Spleen (tissue), 11 donors: ENCODE measurements around the gene RAB11FIP4. TPM values are rescaled to one million over a fixed set of nuclear protein-coding genes. Genes with fewer than 3 reads are reported as not detected.

Source experiments
- DNase-seq: peaks from one replicate; pipeline ENCODE4 v3.0.0-alpha.2; 2020
- H3K27ac ChIP-seq, 8 donors: fragments of 200-600 bp; sonication (generic) in 7 of 8; 1 replicate in 4 of 8; 2 replicates in 4 of 8; pipeline versions ENCODE4 v1.5.0 to v1.8.0; 2016 to 2021; ENCODE audit warnings: inconsistent platforms in 4 of 8, mild to moderate bottlenecking in 4 of 8, moderate library complexity in 1 of 8
- H3K27me3 ChIP-seq, 7 donors: fragments of 200-600 bp; sonication (generic) in 6 of 7; replicated peaks in 1 of 7; 1 replicate in 4 of 7; 2 replicates in 3 of 7; pipeline versions ENCODE4 v1.5.0 to v1.8.0; 2016 to 2021; ENCODE audit warnings: inconsistent platforms in 3 of 7, mild to moderate bottlenecking in 1 of 7
- H3K36me3 ChIP-seq, 6 donors: fragments of 200-600 bp; sonication (generic) in 5 of 6; 1 replicate in 4 of 6; 2 replicates in 2 of 6; pipeline versions ENCODE4 v1.5.0 to v1.8.0; 2016 to 2021; ENCODE audit warnings: inconsistent platforms in 2 of 6
- H3K4me1 ChIP-seq, 6 donors: fragments of 200-600 bp; sonication (generic) in 5 of 6; 1 replicate in 3 of 6; 2 replicates in 3 of 6; pipeline versions ENCODE4 v1.5.0 to v1.8.0; 2016 to 2021; ENCODE audit warnings: inconsistent platforms in 3 of 6
- H3K4me3 ChIP-seq, 8 donors: fragments of 200-600 bp; sonication (generic) in 7 of 8; 1 replicate in 4 of 8; 2 replicates in 4 of 8; pipeline versions ENCODE4 v1.5.0 to v1.8.0; 2016 to 2021; ENCODE audit warnings: inconsistent platforms in 4 of 8, mild to moderate bottlenecking in 4 of 8, moderate library complexity in 2 of 8
- H3K9me3 ChIP-seq, 8 donors: fragments of 200-600 bp; sonication (generic) in 7 of 8; 1 replicate in 4 of 8; 2 replicates in 4 of 8; pipeline versions ENCODE4 v1.5.0 to v1.8.0; 2016 to 2021; ENCODE audit warnings: inconsistent platforms in 4 of 8
- POLR2A ChIP-seq, 3 donors: fragments of 450-650 bp; IDR thresholded peaks; one replicate each; pipeline ENCODE4 v1.5.1; 2017; ENCODE audit warnings: antibody characterized with exemption in 3 of 3, mild to moderate bottlenecking in 1 of 3
- POLR2AphosphoS5 ChIP-seq, 3 donors: sonication (generic); formaldehyde crosslinking; IDR thresholded peaks; one replicate each; pipeline ENCODE4 v1.5.1; 2017; ENCODE audit warnings: antibody characterized with exemption in 3 of 3
- WGBS, 5 donors: extraction: QIAGEN DNeasy Blood & Tissue Kit in 3 of 5; methylation state at CpG; one replicate each; pipeline versions ENCODE4 v1.1.5 to v1.1.7; 2013 to 2018; 5-methylcytosine and 5-hydroxymethylcytosine counted together
- intact Hi-C: fragments of 100-400 bp; cut with DNase I; formaldehyde crosslinking; loops from one replicate; pipeline ENCODE4 v1.15.0; 2023; ENCODE audit warnings: low total_unique reads
- polyA plus RNA-seq, 3 donors: library from polyadenylated mRNA; stranded (reverse); fragments of 200-250 nt; gene quantifications; one replicate each; pipeline ENCODE4 v1.2.1, GENCODE V29; 2013
- total RNA-seq, 7 donors: library from RNA; depleted of rRNA in 3 of 7; stranded (reverse); fragments of >200 nt in 3 of 7; fragmentation: NEBNext Ultra II Directional in 4 of 7; extraction: Animal tissue kit (Norgen Biotek cat#: 25700) in 4 of 7; gene quantifications; one replicate each; pipeline versions ENCODE4 v1.1.0 to v1.2.1, GENCODE V29; 2016 to 2021
- TF ChIP-seq, protein P1 (sequence below), 11 experiments: fragments of 200-600 bp in 7 of 11; fragments of 450-650 bp in 4 of 11; sonication (generic) in 4 of 11; IDR thresholded peaks in 8 of 11; conservative IDR thresholded peaks in 3 of 11; 1 replicate in 7 of 11; 2 replicates in 4 of 11; pipeline versions ENCODE4 v1.4.0 to v1.8.0; 2016 to 2021; ENCODE audit warnings: antibody characterized with exemption in 11 of 11, inconsistent platforms in 4 of 11, mild to moderate bottlenecking in 1 of 11
- donor health status: healthy with polysubstance abuse.
- donor health status: DM: no; HTN: no; CAD: no; lungs with moderate emphysema.
- donor health status: DM: no; HTN: no; CAD: no.
- donor health status: Bipolar disorder and iron deficiency.
- donor health status: healthy.
- donor health status: DM: no; HTN: no; CAD: no.
- donor health status: DM: yes; HTN: yes; CAD: no.

Gene RAB11FIP4
- total and polyA plus RNA-seq, 10 donors: 5.5 to 25.2 (median 20.9) TPM

DNA sequence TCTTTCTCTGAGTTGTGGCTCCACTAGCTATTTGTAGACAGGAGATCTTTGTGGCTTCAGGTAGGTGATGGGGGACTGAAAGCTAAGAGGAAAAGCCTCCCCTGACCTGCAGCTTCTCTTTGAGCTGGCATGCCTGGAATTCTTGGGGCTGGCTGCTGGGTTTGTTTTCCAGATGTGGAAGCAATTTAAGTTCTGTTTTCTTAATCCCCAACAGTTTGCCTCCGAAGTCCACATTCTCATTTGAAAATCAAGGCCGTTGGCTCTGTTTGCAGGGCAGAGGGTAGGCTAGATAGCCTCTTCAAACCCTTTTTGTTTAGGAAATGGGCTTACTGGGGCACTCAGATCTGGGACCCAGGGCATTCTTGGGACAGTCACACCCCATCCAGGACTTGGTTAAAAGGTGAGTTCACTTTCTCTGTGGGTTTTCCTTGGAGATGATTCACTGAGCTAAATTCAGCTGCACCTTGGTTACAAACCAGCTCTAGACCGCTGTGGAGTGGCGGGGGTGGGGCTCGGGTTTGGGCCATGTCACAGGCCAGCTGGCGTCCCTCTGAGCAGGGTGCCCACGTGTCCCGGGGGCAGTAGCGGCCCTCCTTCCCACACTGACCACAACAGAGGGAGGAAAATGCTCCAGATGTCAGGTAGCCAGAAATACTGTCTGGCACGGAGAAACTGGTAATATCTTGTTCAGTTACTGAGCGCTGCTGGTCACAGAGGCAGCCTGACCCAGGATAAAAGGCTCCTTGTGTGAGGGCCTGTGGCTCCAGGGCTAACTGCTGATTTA lies 108.5 kb downstream of the RAB11FIP4 start:
- whole genome bisulfite sequencing, 5 donors: 45 to 77% (median 60%) methylated on average over 4 to 11 of the region's 11 CpGs
- Histone ChIP-seq H3K27me3 (no peaks in the 10 kb centered on the region), H3K4me1 (peaks cover 18 to 60% (median 28%) of the 10 kb centered on the region in 6 donors), H3K9me3 (no peaks in the 10 kb centered on the region), H3K4me3 (no peak overlapping the region), H3K36me3 (no peaks in the 10 kb centered on the region), H3K27ac (no peak overlapping the region)
- TF ChIP-seq POLR2A (IDR thresholded peaks at IDR 0.05): no peak
- peak in 1 of 3 donors; percentile 29 for TF ChIP-seq POLR2AphosphoS5 (IDR thresholded peaks at IDR 0.05)
- TF ChIP-seq, protein P1, sequence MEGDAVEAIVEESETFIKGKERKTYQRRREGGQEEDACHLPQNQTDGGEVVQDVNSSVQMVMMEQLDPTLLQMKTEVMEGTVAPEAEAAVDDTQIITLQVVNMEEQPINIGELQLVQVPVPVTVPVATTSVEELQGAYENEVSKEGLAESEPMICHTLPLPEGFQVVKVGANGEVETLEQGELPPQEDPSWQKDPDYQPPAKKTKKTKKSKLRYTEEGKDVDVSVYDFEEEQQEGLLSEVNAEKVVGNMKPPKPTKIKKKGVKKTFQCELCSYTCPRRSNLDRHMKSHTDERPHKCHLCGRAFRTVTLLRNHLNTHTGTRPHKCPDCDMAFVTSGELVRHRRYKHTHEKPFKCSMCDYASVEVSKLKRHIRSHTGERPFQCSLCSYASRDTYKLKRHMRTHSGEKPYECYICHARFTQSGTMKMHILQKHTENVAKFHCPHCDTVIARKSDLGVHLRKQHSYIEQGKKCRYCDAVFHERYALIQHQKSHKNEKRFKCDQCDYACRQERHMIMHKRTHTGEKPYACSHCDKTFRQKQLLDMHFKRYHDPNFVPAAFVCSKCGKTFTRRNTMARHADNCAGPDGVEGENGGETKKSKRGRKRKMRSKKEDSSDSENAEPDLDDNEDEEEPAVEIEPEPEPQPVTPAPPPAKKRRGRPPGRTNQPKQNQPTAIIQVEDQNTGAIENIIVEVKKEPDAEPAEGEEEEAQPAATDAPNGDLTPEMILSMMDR (IDR thresholded peaks at IDR 0.05 in 8 of 11, conservative IDR thresholded peaks at IDR 0.05 in 3 of 11): no peak
- intact Hi-C loops: no loop called here
- peak; percentile 66 for DNase-seq

DNA sequence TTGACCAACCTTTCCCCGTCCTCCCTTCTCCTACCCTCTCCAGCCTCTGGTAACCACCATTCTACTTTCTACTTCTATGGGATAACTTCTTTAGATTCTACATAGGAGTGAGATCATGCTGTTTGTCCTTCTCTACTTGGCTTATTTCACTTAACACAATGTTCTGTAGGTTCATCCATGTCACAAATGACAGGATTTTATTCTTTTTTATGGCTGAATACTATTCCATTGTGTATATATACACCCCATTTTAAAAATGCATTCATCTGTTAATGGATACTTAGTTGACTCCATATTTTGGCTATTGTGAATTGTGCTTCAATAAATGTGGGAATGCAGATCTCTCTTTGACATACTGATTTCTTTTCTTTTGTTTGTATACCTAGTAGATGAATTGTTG lies 115.0 kb downstream of the RAB11FIP4 start:
- no peak for DNase-seq
- intact Hi-C loops: no loop called here
- H3K27ac ChIP-seq: peak overlapping the region in 2 of 8 donors; percentile 86 to 95
- H3K4me1 ChIP-seq: peaks cover 28 to 49% (median 43%) of the 10 kb centered on the region in 6 donors
- no peak overlapping the region for H3K4me3 ChIP-seq
- H3K36me3 ChIP-seq: no peaks in the 10 kb centered on the region
- H3K9me3 ChIP-seq: no peaks in the 10 kb centered on the region
- no peaks in the 10 kb centered on the region for H3K27me3 ChIP-seq
- TF ChIP-seq, protein P1 (IDR thresholded peaks at IDR 0.05 in 8 of 11, conservative IDR thresholded peaks at IDR 0.05 in 3 of 11): no peak
- TF ChIP-seq POLR2A (IDR thresholded peaks at IDR 0.05): no peak
- TF ChIP-seq POLR2AphosphoS5 (IDR thresholded peaks at IDR 0.05): no peak
- 94 to 100% (median 97%) methylated on average over 1 of the region's 1 CpG for WGBS, 5 donors

DNA sequence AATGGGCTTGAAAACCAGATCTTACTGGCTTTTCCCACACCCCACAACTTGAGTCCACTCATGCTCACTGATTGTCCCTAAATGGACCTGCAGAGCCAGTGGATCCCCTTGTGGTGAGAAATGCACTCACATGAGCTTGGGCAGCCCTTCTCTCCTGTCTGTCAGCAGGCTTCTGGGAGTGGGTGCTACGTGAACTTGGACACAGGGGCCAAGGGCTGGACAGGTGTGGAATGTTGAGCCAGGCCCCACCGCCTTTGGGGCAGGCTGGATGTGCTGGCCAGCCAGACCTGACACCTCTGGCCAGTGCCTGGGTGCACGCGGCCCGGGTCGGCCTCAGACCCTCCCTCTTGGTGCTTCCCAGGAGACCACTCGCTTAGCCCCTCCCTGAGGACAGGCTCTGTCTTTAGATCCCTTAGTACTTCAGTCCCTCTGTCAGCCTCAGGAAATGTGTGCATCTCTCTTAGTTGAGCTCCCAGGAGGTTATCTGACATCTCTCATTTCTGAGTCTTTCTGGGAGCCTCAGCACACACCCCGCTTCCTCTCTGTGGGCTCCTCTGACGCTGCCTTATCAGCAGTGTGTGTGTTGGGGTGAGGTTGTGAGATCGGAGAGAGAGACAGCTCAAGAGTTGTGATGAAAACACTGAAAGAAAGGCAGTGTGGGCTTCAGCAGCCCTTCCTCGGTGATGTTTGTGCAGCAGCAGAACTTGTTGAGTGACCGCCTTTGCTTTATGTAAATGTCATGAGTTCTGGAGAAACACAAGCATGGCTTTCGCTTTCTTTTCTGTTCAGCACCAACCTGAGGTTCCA lies 117.0 kb downstream of the RAB11FIP4 start:
- Histone ChIP-seq H3K27ac (peak overlapping the region; percentile 66 to 95 (median 84)), H3K9me3 (no peaks in the 10 kb centered on the region), H3K4me3 (peak overlapping the region in 6 of 8 donors; percentile 3 to 50 (median 14)), H3K36me3 (no peaks in the 10 kb centered on the region), H3K27me3 (no peaks in the 10 kb centered on the region), H3K4me1 (peaks cover 28 to 59% (median 46%) of the 10 kb centered on the region in 6 donors)
- intact Hi-C loops: no loop called here
- peak; percentile 84 for DNase-seq
- TF ChIP-seq POLR2A (IDR thresholded peaks at IDR 0.05): peak in 1 of 3 donors; percentile 38
- TF ChIP-seq, protein P1 (IDR thresholded peaks at IDR 0.05 in 8 of 11, conservative IDR thresholded peaks at IDR 0.05 in 3 of 11): peak in 9 of 11 experiments; percentile 13 to 58 (median 43)
- peak; percentile 40 to 78 (median 62) for TF ChIP-seq POLR2AphosphoS5 (IDR thresholded peaks at IDR 0.05)
- 29 to 40% (median 36%) methylated on average over 10 to 13 of the region's 13 CpGs for WGBS, 5 donors
